GM06990 (cell line): Measurements from ENCODE around the gene NCF1.
"Not testable (repeated sequence)": the region's sequence is repeated elsewhere in the genome, so short reads cannot be mapped to it uniquely, and the experiment has no call there.

ENCODE experiments used
- DNase-seq: peaks from one replicate; pipeline ENCODE4 v3.0.0-alpha.2; 2011; ENCODE audit not compliant: insufficient read length; ENCODE audit errors: extremely low read depth
- H3K27me3 ChIP-seq: replicated peaks from 2 replicates; pipeline ENCODE4 v1.6.0; 2011; ENCODE audit warnings: low read length; ENCODE audit not compliant: control insufficient read depth, insufficient read depth
- H3K36me3 ChIP-seq: 2 replicates; pipeline ENCODE4 v1.5.1; 2011; ENCODE audit warnings: low read length; ENCODE audit not compliant: control insufficient read depth, insufficient read depth
- H3K4me3 ChIP-seq: replicated peaks from 2 replicates; pipeline ENCODE4 v1.5.1; 2011; ENCODE audit warnings: low read depth, mild to moderate bottlenecking, control low read depth, low read length
- TF ChIP-seq, protein P1 (sequence below): IDR thresholded peaks from 2 replicates; pipeline ENCODE4 v1.5.1; 2011; ENCODE audit warnings: low read length, control low read depth, mild to moderate bottlenecking, inconsistent platforms; ENCODE audit not compliant: insufficient read depth, poor library complexity, severe bottlenecking

Gene NCF1

DNA sequence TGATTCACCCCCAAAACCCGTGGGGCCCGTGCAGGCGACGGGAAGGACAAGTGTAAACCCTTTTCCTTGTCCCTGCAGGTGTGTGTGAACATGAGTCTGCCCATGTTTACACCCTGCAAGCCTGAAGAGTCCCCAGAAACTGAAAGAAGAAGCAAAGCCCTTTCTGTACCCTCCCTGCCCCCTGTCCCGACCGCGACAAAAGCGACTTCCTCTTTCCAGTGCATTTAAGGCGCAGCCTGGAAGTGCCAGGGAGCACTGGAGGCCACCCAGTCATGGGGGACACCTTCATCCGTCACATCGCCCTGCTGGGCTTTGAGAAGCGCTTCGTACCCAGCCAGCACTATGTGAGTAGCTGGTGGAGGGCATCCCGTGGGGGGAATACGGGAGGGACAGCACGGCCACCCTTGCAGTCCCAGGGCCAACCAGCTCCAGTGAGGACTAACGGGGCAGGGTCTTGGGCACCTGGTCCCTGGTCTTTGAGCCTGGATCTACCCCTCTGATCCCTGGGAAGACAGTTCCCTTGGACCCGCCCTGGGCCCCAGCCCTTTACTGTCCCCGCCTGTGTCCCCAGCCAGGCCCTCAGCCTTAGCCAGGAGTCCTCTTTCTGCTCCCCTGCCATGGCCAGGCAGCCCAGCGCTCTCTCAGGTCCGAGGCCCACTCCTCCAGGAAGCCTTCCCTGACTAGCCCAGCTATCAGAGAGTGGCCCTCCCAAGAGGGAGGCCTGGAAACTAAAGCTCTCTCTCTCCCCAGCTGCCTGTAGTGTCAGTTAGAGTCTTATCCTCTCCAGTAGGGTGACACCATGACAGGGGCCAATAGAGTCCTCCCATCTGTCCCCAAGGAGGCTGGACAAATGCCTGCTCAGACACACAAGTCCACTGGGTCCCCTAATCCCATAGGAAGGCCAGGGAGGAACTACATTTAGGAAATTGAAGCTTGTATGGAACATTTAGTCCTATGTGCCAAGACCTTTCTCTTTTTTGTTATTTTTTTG lies at the start of gene NCF1:
TSS of gene NCF1 (plus strand) at position 252 of the 991 bp plus-strand sequence. CDS start at position 273, 21 bp downstream.
- not testable (repeated sequence) for H3K27me3 ChIP-seq, H3K36me3 ChIP-seq, DNase-seq, H3K4me3 ChIP-seq

DNA sequence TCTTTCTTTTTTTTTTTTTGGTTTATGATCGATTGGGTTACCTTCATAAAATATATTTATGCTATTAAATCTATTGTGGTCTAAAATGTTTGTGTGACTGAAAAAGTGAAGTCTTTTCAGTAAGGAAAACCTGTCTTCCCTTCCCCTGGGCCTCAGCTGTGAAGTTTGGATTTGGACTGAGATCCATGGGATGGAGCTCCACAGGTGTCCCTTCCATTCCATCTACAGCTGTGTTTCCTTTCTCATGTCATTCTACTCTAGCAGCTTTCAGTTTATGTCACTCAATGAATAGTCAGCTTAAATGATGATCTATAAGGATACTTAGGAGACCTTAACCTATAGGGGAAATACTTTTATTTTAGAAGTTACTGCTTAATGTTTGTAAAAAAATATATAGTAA lies 48.0 kb upstream of the NCF1 start:
- peaks cover 5% of the 10 kb centered on the region for H3K36me3 ChIP-seq
- TF ChIP-seq, protein P1, sequence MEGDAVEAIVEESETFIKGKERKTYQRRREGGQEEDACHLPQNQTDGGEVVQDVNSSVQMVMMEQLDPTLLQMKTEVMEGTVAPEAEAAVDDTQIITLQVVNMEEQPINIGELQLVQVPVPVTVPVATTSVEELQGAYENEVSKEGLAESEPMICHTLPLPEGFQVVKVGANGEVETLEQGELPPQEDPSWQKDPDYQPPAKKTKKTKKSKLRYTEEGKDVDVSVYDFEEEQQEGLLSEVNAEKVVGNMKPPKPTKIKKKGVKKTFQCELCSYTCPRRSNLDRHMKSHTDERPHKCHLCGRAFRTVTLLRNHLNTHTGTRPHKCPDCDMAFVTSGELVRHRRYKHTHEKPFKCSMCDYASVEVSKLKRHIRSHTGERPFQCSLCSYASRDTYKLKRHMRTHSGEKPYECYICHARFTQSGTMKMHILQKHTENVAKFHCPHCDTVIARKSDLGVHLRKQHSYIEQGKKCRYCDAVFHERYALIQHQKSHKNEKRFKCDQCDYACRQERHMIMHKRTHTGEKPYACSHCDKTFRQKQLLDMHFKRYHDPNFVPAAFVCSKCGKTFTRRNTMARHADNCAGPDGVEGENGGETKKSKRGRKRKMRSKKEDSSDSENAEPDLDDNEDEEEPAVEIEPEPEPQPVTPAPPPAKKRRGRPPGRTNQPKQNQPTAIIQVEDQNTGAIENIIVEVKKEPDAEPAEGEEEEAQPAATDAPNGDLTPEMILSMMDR: no peak
- no peak overlapping the region for H3K4me3 ChIP-seq
- no peaks in the 10 kb centered on the region for H3K27me3 ChIP-seq
- no peak for DNase-seq

DNA sequence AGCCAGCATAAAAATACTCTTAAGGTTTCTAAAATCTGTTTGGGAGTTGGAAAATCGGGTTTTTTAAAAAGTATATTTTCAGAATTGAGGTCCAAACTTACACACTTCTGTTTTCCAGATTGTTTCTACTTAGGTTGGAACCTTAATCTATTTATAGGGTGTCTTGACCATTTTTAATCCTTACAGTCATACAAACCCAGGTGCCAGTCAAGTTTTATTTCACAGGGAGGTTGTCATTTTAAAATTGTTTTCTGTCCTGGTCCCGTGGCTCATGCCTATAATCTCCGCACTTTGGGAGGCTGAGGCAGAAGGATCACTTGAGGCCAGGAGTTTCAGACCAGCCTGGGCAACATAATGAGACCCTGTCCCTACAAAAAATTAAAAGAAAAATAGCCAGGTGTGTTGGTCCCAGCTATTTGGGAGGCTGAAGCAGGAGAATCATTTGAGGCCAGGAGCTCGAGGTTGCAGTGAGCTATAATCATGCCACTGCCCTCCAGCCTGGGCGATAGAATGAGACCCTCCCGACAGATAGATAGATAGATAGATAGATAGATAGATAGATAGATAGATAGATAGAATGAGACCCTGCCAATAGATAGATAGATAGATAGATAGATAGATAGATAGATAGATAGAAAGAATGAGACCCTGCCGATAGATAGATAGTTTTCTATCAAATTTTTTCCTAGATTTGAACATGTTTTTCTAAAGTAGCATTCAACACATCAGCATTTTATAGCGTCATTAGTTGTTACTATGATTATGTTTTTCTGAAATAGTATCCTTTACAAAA lies 47.3 kb upstream of the NCF1 start:
- TF ChIP-seq, protein P1: no peak
- no peak for DNase-seq
- peaks cover 5% of the 10 kb centered on the region for H3K36me3 ChIP-seq
- no peak overlapping the region for H3K4me3 ChIP-seq
- no peaks in the 10 kb centered on the region for H3K27me3 ChIP-seq

DNA sequence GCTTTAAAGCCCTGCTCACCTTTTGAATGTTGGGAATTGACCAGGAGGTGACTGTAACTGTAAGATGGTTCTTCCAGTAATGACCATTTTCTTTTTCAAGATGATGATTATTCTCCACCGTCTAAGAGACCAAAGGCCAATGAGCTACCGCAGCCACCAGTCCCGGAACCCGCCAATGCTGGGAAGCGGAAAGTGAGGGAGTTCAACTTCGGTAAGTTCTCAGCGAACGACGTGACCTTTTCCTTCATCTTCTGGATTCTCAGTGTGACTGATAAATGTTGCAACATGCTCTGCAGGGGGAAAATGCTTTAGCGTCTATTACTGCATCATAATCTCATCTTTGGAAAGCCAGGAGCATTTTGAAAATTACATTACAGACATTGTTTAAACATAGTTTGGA lies 45.1 kb upstream of the NCF1 start:
- not testable (repeated sequence) for H3K4me3 ChIP-seq, H3K36me3 ChIP-seq, H3K27me3 ChIP-seq, DNase-seq

DNA sequence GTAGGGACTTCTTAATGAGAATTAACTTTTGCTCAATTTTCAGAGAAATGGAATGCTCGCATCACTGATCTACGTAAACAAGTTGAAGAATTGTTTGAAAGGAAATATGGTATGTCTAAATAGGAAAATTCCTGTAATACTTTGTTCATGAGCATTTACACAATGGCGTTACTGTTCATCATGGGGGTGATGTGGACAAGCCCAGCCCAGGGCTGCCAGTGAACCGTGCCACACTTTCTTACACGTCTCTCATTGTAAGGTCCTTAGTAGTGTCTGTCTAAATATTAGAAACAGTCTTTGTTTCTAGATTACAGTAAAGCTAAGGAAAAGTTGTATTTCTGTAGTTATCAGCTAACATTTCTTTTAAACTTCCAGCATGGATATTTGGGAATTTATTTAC lies 43.6 kb upstream of the NCF1 start:
- not testable (repeated sequence) for H3K36me3 ChIP-seq, DNase-seq, H3K4me3 ChIP-seq, H3K27me3 ChIP-seq

DNA sequence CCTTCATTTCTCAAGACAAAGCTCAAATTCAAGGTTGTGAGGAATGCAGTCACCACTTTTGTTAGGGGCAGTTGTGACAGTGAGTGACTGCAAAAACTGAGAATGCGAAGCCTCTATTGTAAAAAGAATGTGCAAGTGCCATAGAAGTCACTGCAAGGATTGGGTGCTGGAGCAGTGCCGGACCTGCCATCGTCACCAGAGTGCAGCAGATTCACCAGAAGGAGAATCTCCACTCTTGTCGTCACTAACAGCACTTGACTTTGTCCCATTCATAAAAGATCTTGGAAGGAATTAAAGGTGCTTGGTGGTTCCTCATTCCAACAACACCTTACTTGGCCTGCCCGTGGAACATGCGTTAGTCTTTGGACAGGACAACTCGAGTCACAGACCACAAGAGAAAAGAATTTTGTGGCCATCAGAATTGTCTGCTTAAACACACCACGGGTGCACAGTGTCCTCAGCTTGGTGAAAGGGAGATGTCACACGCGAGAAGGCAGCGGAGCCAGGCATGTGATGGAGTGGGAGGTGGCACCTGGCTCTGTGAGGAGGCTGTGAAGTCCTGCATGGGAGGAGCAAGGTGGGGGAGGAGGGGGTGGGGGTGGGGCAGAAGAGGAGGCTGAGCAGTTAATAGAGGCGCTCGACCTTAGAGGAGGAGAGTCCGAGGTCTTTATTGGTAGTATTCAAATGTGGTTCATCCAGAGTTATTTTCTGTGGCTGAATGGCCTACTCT lies 33.7 kb upstream of the NCF1 start:
- not testable (repeated sequence) for H3K36me3 ChIP-seq, H3K27me3 ChIP-seq, H3K4me3 ChIP-seq, DNase-seq

DNA sequence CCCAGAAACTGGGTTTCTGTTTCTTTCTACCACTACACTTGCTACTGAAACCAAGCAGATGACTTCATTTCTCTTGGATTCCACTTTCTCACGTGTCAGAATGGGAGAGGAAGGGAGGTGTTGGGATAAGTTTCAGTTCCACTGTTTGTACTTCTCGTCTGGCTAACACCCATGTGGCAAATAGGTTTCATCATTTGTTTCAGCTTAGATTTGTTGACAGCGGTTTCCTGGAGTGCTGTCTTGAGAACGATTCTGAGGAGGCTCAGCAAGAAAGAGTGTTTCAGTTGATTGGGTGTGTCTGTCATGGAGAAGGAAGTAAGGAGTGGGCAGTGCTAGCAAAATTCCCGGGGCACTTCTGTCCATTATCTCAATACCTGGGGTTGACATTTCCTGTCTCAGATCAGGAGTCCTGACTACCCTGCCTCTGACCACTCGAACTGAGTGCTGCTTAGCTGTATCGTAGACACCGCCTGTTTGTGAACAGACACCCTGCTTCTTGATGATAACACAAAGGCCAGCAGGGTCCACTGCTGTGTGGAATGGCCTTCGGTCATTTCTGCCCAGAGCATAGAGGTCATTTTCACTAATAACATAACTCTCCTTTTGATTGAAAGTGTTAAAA lies 29.8 kb upstream of the NCF1 start:
- not testable (repeated sequence) for H3K27me3 ChIP-seq, H3K36me3 ChIP-seq, DNase-seq, H3K4me3 ChIP-seq

DNA sequence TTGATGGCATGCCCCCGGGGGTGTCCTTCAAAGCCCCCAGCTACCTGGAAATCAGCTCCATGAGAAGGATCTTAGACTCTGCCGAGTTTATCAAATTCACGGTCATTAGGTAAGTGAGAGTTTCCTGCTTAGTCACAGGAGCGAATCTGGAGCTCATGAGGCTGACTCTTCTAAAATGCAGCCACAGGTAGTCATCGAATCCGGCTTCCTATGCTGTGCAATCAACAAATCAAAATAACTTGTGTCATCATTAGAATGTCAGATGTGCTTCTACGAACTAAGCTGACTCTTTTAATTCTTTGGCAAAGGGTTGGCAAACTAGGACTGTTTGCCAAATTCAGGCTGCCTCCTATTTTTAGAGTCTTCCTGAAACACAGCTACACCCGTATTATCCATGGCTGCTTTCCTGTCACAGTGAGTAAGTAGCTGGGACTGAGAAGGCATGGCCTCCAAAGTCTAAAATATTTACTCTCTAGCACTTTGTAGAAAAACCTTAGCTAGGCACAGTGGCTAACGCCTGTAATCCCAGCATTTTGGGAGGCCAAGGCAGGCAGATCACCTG lies 19.8 kb upstream of the NCF1 start:
- not testable (repeated sequence) for DNase-seq, H3K4me3 ChIP-seq, H3K36me3 ChIP-seq, H3K27me3 ChIP-seq

DNA sequence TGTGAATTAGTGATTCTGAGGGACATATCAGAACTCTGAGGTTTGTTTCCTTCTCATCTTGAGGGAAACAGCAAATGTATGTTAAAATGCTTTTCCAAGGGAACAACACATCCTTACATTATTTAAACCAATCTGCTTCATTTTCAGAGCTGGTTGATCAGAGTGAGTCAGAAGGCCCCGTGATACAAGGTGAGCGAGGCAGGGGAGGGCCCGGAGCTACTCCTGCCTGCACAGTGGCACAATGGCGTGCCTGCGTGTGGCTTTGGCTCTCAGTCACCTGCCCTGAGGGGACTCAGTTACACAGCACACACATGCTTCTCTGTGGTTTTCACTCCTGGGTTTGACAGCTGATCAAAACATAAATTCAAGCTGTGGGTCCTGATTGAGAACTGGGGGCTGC lies 17.1 kb upstream of the NCF1 start:
- not testable (repeated sequence) for H3K4me3 ChIP-seq, DNase-seq, H3K36me3 ChIP-seq, H3K27me3 ChIP-seq

DNA sequence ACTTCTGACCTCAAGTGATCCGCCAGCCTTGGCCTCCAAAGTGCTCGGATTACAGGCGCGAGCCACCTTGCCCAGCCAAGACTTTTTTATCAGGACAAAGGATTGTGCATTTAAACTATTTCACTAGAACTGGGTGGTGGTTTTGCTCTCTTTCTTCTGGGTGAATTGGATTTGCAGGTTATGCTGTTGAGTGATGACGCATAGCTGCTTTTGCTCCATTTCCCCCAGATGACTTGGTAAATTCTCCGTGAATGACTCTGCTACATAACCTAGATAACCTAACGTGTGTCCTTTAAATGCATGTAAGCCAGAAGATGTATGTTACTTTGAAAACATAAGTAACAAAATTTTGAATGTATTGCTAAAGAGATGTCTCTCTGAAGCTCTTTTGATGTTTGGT lies 15.5 kb upstream of the NCF1 start:
- H3K27me3 ChIP-seq, H3K36me3 ChIP-seq, H3K4me3 ChIP-seq, DNase-seq: not testable (repeated sequence)

DNA sequence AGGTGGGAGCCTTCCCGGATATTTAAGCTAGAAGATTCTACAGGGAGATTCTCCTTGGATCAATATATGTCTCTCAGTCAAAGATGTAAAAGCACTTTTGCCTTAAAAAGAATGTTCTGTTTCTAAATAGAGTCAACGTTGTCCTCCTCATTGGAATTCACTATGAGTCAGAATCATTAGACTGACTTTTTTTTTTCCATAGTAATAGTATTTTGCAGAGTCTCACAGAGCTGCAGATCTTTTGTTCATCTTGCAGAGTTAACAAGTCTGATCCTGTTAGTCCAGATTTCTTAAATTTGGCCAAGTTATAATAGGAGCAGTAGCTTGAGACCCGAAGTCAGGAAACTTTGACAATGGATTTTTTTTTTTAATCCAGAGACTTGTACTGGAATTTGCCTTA lies 14.8 kb upstream of the NCF1 start:
- H3K27me3 ChIP-seq, H3K36me3 ChIP-seq, DNase-seq, H3K4me3 ChIP-seq: not testable (repeated sequence)
